Fibroblast of mammary gland (primary cell): ENCODE measurements around the gene PTPRN.
A peak's percentile ranks its signal among the peaks of the same experiment; 100 is the strongest.
"Not testable (repeated sequence)": the region's sequence is repeated elsewhere in the genome, so short reads cannot be mapped to it uniquely, and the experiment has no call there.

Experiments used
- DNase-seq: peaks from one replicate; pipeline ENCODE4 v3.0.0-alpha.2; 2010; ENCODE audit warnings: low read depth
- H3K4me3 ChIP-seq: 2 replicates; pipeline ENCODE4 v1.5.1; 2011; ENCODE audit warnings: low read depth, mild to moderate bottlenecking, low read length, moderate library complexity; ENCODE audit not compliant: control insufficient read depth
- TF ChIP-seq, protein P1 (sequence below): conservative IDR thresholded peaks from 2 replicates; pipeline ENCODE4 v1.5.1; 2011; ENCODE audit warnings: low read depth, low read length, inconsistent platforms; ENCODE audit not compliant: control insufficient read depth, insufficient read depth

The PTPRN gene

GRCh38 chr2:219331560-219332213 lies 22.5 kb upstream of the PTPRN start:
- no peak overlapping the region for H3K4me3 ChIP-seq
- TF ChIP-seq, protein P1, sequence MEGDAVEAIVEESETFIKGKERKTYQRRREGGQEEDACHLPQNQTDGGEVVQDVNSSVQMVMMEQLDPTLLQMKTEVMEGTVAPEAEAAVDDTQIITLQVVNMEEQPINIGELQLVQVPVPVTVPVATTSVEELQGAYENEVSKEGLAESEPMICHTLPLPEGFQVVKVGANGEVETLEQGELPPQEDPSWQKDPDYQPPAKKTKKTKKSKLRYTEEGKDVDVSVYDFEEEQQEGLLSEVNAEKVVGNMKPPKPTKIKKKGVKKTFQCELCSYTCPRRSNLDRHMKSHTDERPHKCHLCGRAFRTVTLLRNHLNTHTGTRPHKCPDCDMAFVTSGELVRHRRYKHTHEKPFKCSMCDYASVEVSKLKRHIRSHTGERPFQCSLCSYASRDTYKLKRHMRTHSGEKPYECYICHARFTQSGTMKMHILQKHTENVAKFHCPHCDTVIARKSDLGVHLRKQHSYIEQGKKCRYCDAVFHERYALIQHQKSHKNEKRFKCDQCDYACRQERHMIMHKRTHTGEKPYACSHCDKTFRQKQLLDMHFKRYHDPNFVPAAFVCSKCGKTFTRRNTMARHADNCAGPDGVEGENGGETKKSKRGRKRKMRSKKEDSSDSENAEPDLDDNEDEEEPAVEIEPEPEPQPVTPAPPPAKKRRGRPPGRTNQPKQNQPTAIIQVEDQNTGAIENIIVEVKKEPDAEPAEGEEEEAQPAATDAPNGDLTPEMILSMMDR = no peak
- DNase-seq = peak; percentile 13

- no peak overlapping the region for H3K4me3 ChIP-seq
- no peak for DNase-seq
- TF ChIP-seq, protein P1 = no peak
These were observed 18.5 kb upstream of the PTPRN start for GRCh38 chr2:219327719-219328118.

- TF ChIP-seq, protein P1 = no peak
- H3K4me3 ChIP-seq = no peak overlapping the region
- no peak for DNase-seq
These were observed 16.6 kb upstream of the PTPRN start for GRCh38 chr2:219325657-219326315.

- no peak for DNase-seq
- TF ChIP-seq, protein P1 = no peak
- no peak overlapping the region for H3K4me3 ChIP-seq
These were observed 15.9 kb upstream of the PTPRN start for GRCh38 chr2:219325136-219325535.

- no peak overlapping the region for H3K4me3 ChIP-seq
- DNase-seq = no peak
- TF ChIP-seq, protein P1 = no peak
These were observed 14.2 kb upstream of the PTPRN start for GRCh38 chr2:219323434-219323833.

- DNase-seq = peak; percentile 48
- TF ChIP-seq, protein P1 = no peak
These were observed 5.7 kb upstream of the PTPRN start for GRCh38 chr2:219314804-219315468.

GRCh38 chr2:219312683-219313263 lies 3.6 kb upstream of the PTPRN start:
- DNase-seq, H3K4me3 ChIP-seq: not testable (repeated sequence)

More at GRCh38 chr2:219314804-219315468, 5.7 kb upstream of the PTPRN start:
- H3K4me3 ChIP-seq = no peak overlapping the region
